IMR-90 (cell line): ENCODE results near the gene DRICH1.

Experiments used
- BHLHE40 ChIP-seq: fragments of 150-350 bp; IDR thresholded peaks from 2 replicates; pipeline ENCODE4 v1.6.1; 2016; ENCODE audit warnings: mild to moderate bottlenecking, low read depth, low read length
- CEBPB ChIP-seq: IDR thresholded peaks from 2 replicates; pipeline ENCODE4 v1.6.1; 2012; ENCODE audit warnings: low read depth, low read length, improper control_type of control experiment
- CHD1 ChIP-seq: IDR thresholded peaks from 2 replicates; pipeline ENCODE4 v1.6.1; 2012; ENCODE audit warnings: low read depth, low read length, improper control_type of control experiment
- CTCF ChIP-seq: conservative IDR thresholded peaks from 2 replicates; pipeline ENCODE4 v1.5.1; 2012; ENCODE audit warnings: mild to moderate bottlenecking, low read depth, low read length, improper control_type of control experiment
- ELK1 ChIP-seq: fragments of 150-350 bp; IDR thresholded peaks from 2 replicates; pipeline ENCODE4 v1.6.1; 2016; ENCODE audit warnings: low read depth, mild to moderate bottlenecking, low read length, moderate library complexity, borderline replicate concordance
- FOS ChIP-seq: fragments of 150-350 bp; IDR thresholded peaks from 2 replicates; pipeline ENCODE4 v1.6.1; 2016; ENCODE audit warnings: low read depth, low read length
- MXI1 ChIP-seq: IDR thresholded peaks from 2 replicates; pipeline ENCODE4 v1.6.1; 2012; ENCODE audit warnings: low read depth, mild to moderate bottlenecking, low read length, moderate library complexity, borderline replicate concordance
- NFE2L2 ChIP-seq: fragments of 150-350 bp; IDR thresholded peaks from 2 replicates; pipeline ENCODE4 v1.6.1; 2016; ENCODE audit warnings: low read depth, mild to moderate bottlenecking, low read length
- POLR2A ChIP-seq: IDR thresholded peaks from 2 replicates; pipeline ENCODE4 v1.6.1; 2012; ENCODE audit warnings: mild to moderate bottlenecking, low read depth, low read length
- RAD21 ChIP-seq: IDR thresholded peaks from 2 replicates; pipeline ENCODE4 v1.6.1; 2012; ENCODE audit warnings: low read length, improper control_type of control experiment
- RFX5 ChIP-seq: IDR thresholded peaks from 2 replicates; pipeline ENCODE4 v1.8.0; 2012; ENCODE audit warnings: low read depth, mild to moderate bottlenecking, low read length, moderate library complexity
- SMC3 ChIP-seq: fragments of 150-350 bp; IDR thresholded peaks from 2 replicates; pipeline ENCODE4 v1.6.1; 2016; ENCODE audit warnings: low read depth, mild to moderate bottlenecking, antibody characterized with exemption, low read length, moderate library complexity
- TF ChIP-seq, protein P1 (sequence below): fragments of 150-350 bp; IDR thresholded peaks from 2 replicates; pipeline ENCODE4 v1.6.1; 2017; ENCODE audit warnings: mild to moderate bottlenecking, antibody characterized with exemption, low read length, low read depth

GRCh38 chr22:23569716-23570115 lies 62.4 kb downstream of the DRICH1 start:
- TF ChIP-seq FOS, result no peak
- TF ChIP-seq POLR2A, result no peak
- no peak for TF ChIP-seq CTCF
- no peak for TF ChIP-seq ELK1
- TF ChIP-seq BHLHE40, result no peak
- no peak for TF ChIP-seq CEBPB
- TF ChIP-seq, protein P1, sequence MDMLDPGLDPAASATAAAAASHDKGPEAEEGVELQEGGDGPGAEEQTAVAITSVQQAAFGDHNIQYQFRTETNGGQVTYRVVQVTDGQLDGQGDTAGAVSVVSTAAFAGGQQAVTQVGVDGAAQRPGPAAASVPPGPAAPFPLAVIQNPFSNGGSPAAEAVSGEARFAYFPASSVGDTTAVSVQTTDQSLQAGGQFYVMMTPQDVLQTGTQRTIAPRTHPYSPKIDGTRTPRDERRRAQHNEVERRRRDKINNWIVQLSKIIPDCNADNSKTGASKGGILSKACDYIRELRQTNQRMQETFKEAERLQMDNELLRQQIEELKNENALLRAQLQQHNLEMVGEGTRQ, result no peak
- TF ChIP-seq RFX5, result no peak
- TF ChIP-seq NFE2L2, result no peak
- TF ChIP-seq RAD21, result no peak
- TF ChIP-seq CHD1, result no peak
- TF ChIP-seq SMC3, result no peak
- no peak for TF ChIP-seq MXI1
